Ishikawa (cell line): ENCODE data around the gene SBF2.

Source experiments
- EP300 ChIP-seq: IDR thresholded peaks from 2 replicates; pipeline ENCODE4 v1.6.1; 2012; ENCODE audit warnings: borderline replicate concordance
- MAX ChIP-seq: IDR thresholded peaks from 2 replicates; pipeline ENCODE4 v1.6.1; 2012
- NFIC ChIP-seq: IDR thresholded peaks from 2 replicates; pipeline ENCODE4 v1.6.1; 2012
- RAD21 ChIP-seq: IDR thresholded peaks from 2 replicates; pipeline ENCODE4 v1.6.1; 2012; ENCODE audit warnings: low read depth
- TAF1 ChIP-seq: IDR thresholded peaks from 2 replicates; pipeline ENCODE4 v1.6.1; 2012; ENCODE audit warnings: low read depth, mild to moderate bottlenecking
- TEAD4 ChIP-seq: IDR thresholded peaks from 2 replicates; pipeline ENCODE4 v1.6.1; 2012
- USF1 ChIP-seq: IDR thresholded peaks from 2 replicates; pipeline ENCODE4 v1.6.1; 2012
- YY1 ChIP-seq: IDR thresholded peaks from 2 replicates; pipeline ENCODE4 v1.6.1; 2012; ENCODE audit warnings: low read depth
- ZBTB7A ChIP-seq: IDR thresholded peaks from 2 replicates; pipeline ENCODE4 v1.6.1; 2012; ENCODE audit warnings: low read depth
- TF ChIP-seq, protein P1 (sequence below): IDR thresholded peaks from 2 replicates; pipeline ENCODE4 v1.6.1; 2012; ENCODE audit warnings: low read depth, mild to moderate bottlenecking

DNA sequence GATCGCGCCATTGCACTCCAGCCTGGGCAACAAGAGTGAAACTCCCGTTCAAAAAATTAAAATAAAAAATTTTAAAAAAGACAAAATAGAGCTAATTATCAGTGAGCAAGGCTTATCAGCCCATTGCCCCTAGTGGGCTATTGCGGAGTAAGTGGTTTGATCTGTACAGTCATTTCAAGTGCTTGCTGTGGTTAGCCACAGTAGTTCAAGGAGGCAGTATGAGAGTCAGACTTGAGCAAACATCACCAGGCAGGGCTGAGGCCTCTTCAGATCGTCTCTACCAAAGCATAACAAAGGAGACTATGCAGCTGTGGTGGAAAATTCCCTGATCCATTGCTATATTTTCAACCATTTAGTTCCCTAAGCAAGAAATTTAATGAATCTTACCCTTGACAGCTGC lies 4.3 kb upstream of the SBF2 start:
- TF ChIP-seq MAX (no peak), TEAD4 (no peak), EP300 (no peak), USF1 (no peak), ZBTB7A (no peak), RAD21 (no peak), TAF1 (no peak), YY1 (no peak), NFIC (no peak)
- TF ChIP-seq, protein P1, sequence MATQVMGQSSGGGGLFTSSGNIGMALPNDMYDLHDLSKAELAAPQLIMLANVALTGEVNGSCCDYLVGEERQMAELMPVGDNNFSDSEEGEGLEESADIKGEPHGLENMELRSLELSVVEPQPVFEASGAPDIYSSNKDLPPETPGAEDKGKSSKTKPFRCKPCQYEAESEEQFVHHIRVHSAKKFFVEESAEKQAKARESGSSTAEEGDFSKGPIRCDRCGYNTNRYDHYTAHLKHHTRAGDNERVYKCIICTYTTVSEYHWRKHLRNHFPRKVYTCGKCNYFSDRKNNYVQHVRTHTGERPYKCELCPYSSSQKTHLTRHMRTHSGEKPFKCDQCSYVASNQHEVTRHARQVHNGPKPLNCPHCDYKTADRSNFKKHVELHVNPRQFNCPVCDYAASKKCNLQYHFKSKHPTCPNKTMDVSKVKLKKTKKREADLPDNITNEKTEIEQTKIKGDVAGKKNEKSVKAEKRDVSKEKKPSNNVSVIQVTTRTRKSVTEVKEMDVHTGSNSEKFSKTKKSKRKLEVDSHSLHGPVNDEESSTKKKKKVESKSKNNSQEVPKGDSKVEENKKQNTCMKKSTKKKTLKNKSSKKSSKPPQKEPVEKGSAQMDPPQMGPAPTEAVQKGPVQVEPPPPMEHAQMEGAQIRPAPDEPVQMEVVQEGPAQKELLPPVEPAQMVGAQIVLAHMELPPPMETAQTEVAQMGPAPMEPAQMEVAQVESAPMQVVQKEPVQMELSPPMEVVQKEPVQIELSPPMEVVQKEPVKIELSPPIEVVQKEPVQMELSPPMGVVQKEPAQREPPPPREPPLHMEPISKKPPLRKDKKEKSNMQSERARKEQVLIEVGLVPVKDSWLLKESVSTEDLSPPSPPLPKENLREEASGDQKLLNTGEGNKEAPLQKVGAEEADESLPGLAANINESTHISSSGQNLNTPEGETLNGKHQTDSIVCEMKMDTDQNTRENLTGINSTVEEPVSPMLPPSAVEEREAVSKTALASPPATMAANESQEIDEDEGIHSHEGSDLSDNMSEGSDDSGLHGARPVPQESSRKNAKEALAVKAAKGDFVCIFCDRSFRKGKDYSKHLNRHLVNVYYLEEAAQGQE: no peak
